ENCODE data around the gene TEX53. TPM values are rescaled to one million over a fixed set of nuclear protein-coding genes. Genes with fewer than 3 reads are reported as not detected.

Gene TEX53
- total RNA-seq, 1 donor from 2014 or later, result not detected

- intact Hi-C loops (cut with micrococcal nuclease), result no loop called here
Measured at GRCh38 chr9:114643896-114644295, 13.7 kb downstream of the TEX53 start.

- intact Hi-C loops (cut with micrococcal nuclease), result no loop called here
Measured at GRCh38 chr9:114643001-114643400, 14.6 kb downstream of the TEX53 start.

- intact Hi-C loops (cut with micrococcal nuclease), result no loop called here
Measured at GRCh38 chr9:114641967-114642366, 15.6 kb downstream of the TEX53 start.

- intact Hi-C loops (cut with micrococcal nuclease), result no loop called here
Measured at GRCh38 chr9:114638404-114638803, 19.2 kb downstream of the TEX53 start.

GRCh38 chr9:114634387-114634786 is 23.2 kb downstream of the TEX53 start:
- intact Hi-C loops (cut with micrococcal nuclease), result no loop called here

- intact Hi-C loops (cut with micrococcal nuclease), result no loop called here
Measured at GRCh38 chr9:114633438-114634089, 24.0 kb downstream of the TEX53 start.

GRCh38 chr9:114631166-114631565 is 26.4 kb downstream of the TEX53 start:
- intact Hi-C loops (cut with micrococcal nuclease), result no loop called here

- intact Hi-C loops (cut with micrococcal nuclease), result no loop called here
Measured at GRCh38 chr9:114629563-114630090, 28.0 kb downstream of the TEX53 start.

- intact Hi-C loops (cut with micrococcal nuclease), result no loop called here
Measured at GRCh38 chr9:114627553-114627952, 30.1 kb downstream of the TEX53 start.

GRCh38 chr9:114626415-114627020 is 31.1 kb downstream of the TEX53 start:
- intact Hi-C loops (cut with micrococcal nuclease), result no loop called here

- intact Hi-C loops (cut with micrococcal nuclease), result no loop called here
Measured at GRCh38 chr9:114624677-114625076, 32.9 kb downstream of the TEX53 start.

GRCh38 chr9:114621975-114622609 is 35.5 kb downstream of the TEX53 start:
- intact Hi-C loops (cut with micrococcal nuclease), result no loop called here

GRCh38 chr9:114621561-114621960 is 36.0 kb downstream of the TEX53 start:
- intact Hi-C loops (cut with micrococcal nuclease), result no loop called here

- intact Hi-C loops (cut with micrococcal nuclease), result loop anchor here (1.0 kb wide), 1 partner anchor 8 kb away; the partner anchor contains the start of gene TMEM268
Measured at GRCh38 chr9:114619191-114619761, 38.3 kb downstream of the TEX53 start.

- intact Hi-C loops (cut with micrococcal nuclease), result no loop called here
Measured at GRCh38 chr9:114616684-114617520, 40.7 kb downstream of the TEX53 start.

- intact Hi-C loops (cut with micrococcal nuclease), result loop anchor here (5.0 kb wide), 1 partner anchor 227 kb away; the partner anchor contains the start of gene AKNA
Measured at GRCh38 chr9:114614373-114614772, 43.2 kb downstream of the TEX53 start.

- intact Hi-C loops (cut with micrococcal nuclease), result loop anchor here (5.0 kb wide), 1 partner anchor 227 kb away; the partner anchor contains the start of gene AKNA
Measured at GRCh38 chr9:114613919-114614318, 43.7 kb downstream of the TEX53 start.

- intact Hi-C loops (cut with micrococcal nuclease), result loop anchor here (5.0 kb wide), 1 partner anchor 226 kb away; the partner anchor contains the start of gene AKNA
Measured at GRCh38 chr9:114613087-114613486, 44.5 kb downstream of the TEX53 start.

- intact Hi-C loops (cut with micrococcal nuclease), result loop anchor here (1.0 to 5.0 kb wide), 2 partner anchors 125 to 225 kb away; partner anchors contain the start of gene AKNA
Measured at GRCh38 chr9:114612272-114612923, 45.2 kb downstream of the TEX53 start.

Measured in T-helper 1 cell treated with Interleukin-12 subunit alpha and Interleukin-12 subunit beta and Interleukin-4 antibody, amounts not matched to agents 30 ng/mL and 1 ng/mL, for 36 hours (primary cell).